Measurements from ENCODE around the gene TAS2R8.

The TAS2R8 gene

GRCh38 chr12:10851243-10851858 lies 44.3 kb upstream of the TAS2R8 start:
- H3K27me3 ChIP-seq (ENCODE audit: insufficient read depth, low read length), result no peaks in the 10 kb centered on the region
- H4K20me1 ChIP-seq (ENCODE audit: insufficient read depth, low read length), result no peaks in the 10 kb centered on the region

DNA sequence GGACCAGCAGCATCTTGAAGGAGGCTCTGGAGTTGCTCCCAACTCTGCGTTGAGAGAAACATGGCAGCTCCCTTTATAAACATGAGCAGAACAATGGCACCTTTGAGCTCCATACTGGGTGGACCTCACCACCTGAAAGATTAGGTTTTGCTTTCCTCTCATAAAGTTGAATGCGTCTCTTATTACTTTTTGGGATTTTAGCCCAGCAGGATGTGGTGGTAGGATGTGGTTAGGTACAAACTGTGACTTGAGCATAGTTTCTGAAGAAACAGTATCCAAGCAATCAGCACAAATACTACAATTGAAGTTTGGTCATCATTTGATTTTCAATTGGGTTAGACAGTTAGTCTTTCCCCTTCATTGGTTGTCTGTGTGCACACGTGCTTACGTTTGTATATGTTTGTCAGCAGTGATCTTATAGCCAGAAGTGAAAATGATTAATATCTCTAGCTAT lies 42.4 kb upstream of the TAS2R8 start, which contains the start of gene PRR4:
Gene PRR4, minus strand, starts transcription at position 51 of the 454 bp plus-strand sequence. Its CDS starts 38 bp downstream, at position 13.
- H3K9me3 ChIP-seq (ENCODE audit: low read length), result no peaks in the 10 kb centered on the region
- TF ChIP-seq EZH2 (IDR thresholded peaks at IDR 0.05; ENCODE audit: borderline replicate concordance, low read length) (no peak), CTCF (IDR thresholded peaks at IDR 0.05; ENCODE audit: low read length) (no peak)
- H4K20me1 ChIP-seq (ENCODE audit: insufficient read depth, low read length), result no peaks in the 10 kb centered on the region

More at GRCh38 chr12:10851243-10851858, 44.3 kb upstream of the TAS2R8 start:
- H3K36me3 ChIP-seq (ENCODE audit: insufficient read depth, low read length), result no peaks in the 10 kb centered on the region; the same call in 1 of the 2 replicates
- H3K79me2 ChIP-seq (ENCODE audit: insufficient read depth, low read length), result no peaks in the 10 kb centered on the region
- H3K9me2 ChIP-seq (ENCODE audit: low read depth, low read length), result no peaks in the 10 kb centered on the region
- H3K4me2 ChIP-seq (ENCODE audit: low read length), result no peak overlapping the region
- H2AFZ ChIP-seq (ENCODE audit: low read length), result no peak overlapping the region
- no peak overlapping the region for H3K4me3 ChIP-seq (ENCODE audit: low read depth, low read length, poor library complexity, severe bottlenecking)
- peaks cover 4% of the 10 kb centered on the region; the same call in 1 of the 2 replicates for H3K9me3 ChIP-seq (ENCODE audit: low read length)
- H3K27ac ChIP-seq (ENCODE audit: low read depth, low read length, poor library complexity, severe bottlenecking), result no peak overlapping the region
- H3K4me1 ChIP-seq (ENCODE audit: insufficient read depth, low read length, severe bottlenecking), result no peaks in the 10 kb centered on the region
- TF ChIP-seq CTCF (IDR thresholded peaks at IDR 0.05; ENCODE audit: low read length), result no peak
- no peak for TF ChIP-seq EZH2 (IDR thresholded peaks at IDR 0.05; ENCODE audit: borderline replicate concordance, low read length)
- no peaks in the 10 kb centered on the region for H3F3A ChIP-seq (ENCODE audit: insufficient read depth, low read length)
- H3K9ac ChIP-seq (ENCODE audit: low read length), result no peak overlapping the region

DNA sequence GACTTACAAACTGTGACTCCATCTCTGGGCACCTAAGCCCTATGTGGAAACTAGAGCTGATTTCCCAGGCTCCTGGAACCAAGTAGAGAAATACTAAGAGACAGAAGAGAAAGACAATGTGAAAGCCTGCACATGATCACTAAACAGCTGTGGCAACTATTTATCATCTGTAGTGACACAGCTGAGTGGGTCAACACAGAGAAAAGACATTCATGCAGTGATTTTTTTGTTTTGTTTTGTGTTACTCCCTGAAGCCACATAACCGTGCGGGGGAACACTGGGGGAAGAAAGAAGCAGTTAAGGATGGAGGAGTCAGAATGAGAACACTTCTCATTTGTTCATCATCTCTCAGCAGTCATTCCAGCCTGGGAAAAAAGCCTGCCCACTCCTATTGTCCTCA lies 40.7 kb upstream of the TAS2R8 start:
- no peak overlapping the region for H2AFZ ChIP-seq (ENCODE audit: low read length)
- H3F3A ChIP-seq (ENCODE audit: insufficient read depth, low read length), result no peaks in the 10 kb centered on the region
- no peaks in the 10 kb centered on the region for H3K9me2 ChIP-seq (ENCODE audit: low read depth, low read length)
- no peak overlapping the region for H3K4me3 ChIP-seq (ENCODE audit: low read depth, low read length, poor library complexity, severe bottlenecking)
- no peaks in the 10 kb centered on the region for H3K27me3 ChIP-seq (ENCODE audit: insufficient read depth, low read length)
- no peak overlapping the region for H3K4me2 ChIP-seq (ENCODE audit: low read length)
- no peaks in the 10 kb centered on the region; the same call in 1 of the 2 replicates for H3K36me3 ChIP-seq (ENCODE audit: insufficient read depth, low read length)
- H4K20me1 ChIP-seq (ENCODE audit: insufficient read depth, low read length), result no peaks in the 10 kb centered on the region
- H3K9ac ChIP-seq (ENCODE audit: low read length), result no peak overlapping the region
- H3K4me1 ChIP-seq (ENCODE audit: insufficient read depth, low read length, severe bottlenecking), result no peaks in the 10 kb centered on the region
- H3K27ac ChIP-seq (ENCODE audit: low read depth, low read length, poor library complexity, severe bottlenecking), result no peak overlapping the region
- no peak for TF ChIP-seq EZH2 (IDR thresholded peaks at IDR 0.05; ENCODE audit: borderline replicate concordance, low read length)
- TF ChIP-seq CTCF (IDR thresholded peaks at IDR 0.05; ENCODE audit: low read length), result no peak
- no peaks in the 10 kb centered on the region for H3K9me3 ChIP-seq (ENCODE audit: low read length)
- H3K79me2 ChIP-seq (ENCODE audit: insufficient read depth, low read length), result no peaks in the 10 kb centered on the region

More for the DNA sequence above, 42.4 kb upstream of the TAS2R8 start, which contains the start of gene PRR4:
- H3K27ac ChIP-seq (ENCODE audit: low read depth, low read length, poor library complexity, severe bottlenecking), result no peak within 1 kb of the TSS
- no peak within 1 kb of the TSS for H3K4me3 ChIP-seq (ENCODE audit: low read depth, low read length, poor library complexity, severe bottlenecking)
- no peaks in the 10 kb centered on the region for H3K79me2 ChIP-seq (ENCODE audit: insufficient read depth, low read length)
- H3K9me2 ChIP-seq (ENCODE audit: low read depth, low read length), result no peaks in the 10 kb centered on the region
- H3K4me1 ChIP-seq (ENCODE audit: insufficient read depth, low read length, severe bottlenecking), result no peaks in the 10 kb centered on the region
- no peaks in the 10 kb centered on the region; the same call in 1 of the 2 replicates for H3K36me3 ChIP-seq (ENCODE audit: insufficient read depth, low read length)
- no peaks in the 10 kb centered on the region for H3K27me3 ChIP-seq (ENCODE audit: insufficient read depth, low read length)
- no peak within 1 kb of the TSS for H3K4me2 ChIP-seq (ENCODE audit: low read length)
- no peak within 1 kb of the TSS for H3K9ac ChIP-seq (ENCODE audit: low read length)
- no peak within 1 kb of the TSS for H2AFZ ChIP-seq (ENCODE audit: low read length)
- no peaks in the 10 kb centered on the region for H3F3A ChIP-seq (ENCODE audit: insufficient read depth, low read length)
